GM19193 (cell line): ENCODE measurements around the gene ANKRD22.

Experiments
- POLR2A ChIP-seq: IDR thresholded peaks from 4 replicates; pipeline ENCODE4 v1.6.1; 2011; ENCODE audit not compliant: insufficient read depth, insufficient read length; ENCODE audit errors: extremely low read depth

ANKRD22 gene

DNA sequence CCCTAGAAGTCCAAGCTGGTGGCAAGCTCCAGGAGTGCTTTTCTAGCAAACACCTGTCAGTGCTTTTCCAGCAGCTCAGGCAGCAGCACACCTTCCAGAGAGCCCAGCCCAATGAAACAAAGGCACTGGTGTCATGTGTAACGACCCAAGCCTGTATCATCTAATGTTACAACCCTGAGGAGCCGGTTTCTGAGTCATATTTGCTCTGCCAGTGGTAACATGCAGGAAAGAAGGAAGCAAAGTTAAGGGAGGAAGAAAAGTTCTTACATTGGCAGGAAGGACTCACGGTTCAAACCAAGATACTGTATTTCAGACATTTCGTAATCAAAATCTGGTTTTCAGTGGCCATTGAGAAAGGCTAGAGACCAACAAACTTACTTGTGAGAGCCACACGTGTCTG lies at the start of gene ANKRD22:
ANKRD22 (minus strand) TSS at position 139 of the 400 bp plus-strand sequence. CDS start 237 bp downstream, outside the sequence.
- TF ChIP-seq POLR2A = no peak

GRCh38 chr10:88899886-88900285 lies 48.2 kb upstream of the ANKRD22 start:
- no peak for TF ChIP-seq POLR2A

DNA sequence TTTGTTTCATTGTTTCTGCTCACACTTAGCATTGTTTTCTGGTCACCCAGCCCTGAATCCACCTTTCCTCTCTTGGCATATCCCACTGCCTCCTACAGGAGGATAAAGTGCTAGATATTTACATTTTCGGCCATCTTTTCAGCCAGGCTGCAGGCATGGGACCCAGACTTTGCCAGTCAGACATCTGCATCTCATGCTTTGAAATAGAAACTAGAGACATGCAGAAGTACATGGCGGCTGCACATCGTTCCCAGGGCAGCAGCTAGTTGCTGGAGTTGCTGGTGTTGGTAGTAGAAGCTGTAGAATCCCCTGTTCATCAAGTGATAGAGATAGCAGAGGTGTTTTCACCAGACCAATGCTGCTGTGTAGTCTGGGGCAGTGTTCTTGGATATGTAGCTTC lies 47.1 kb upstream of the ANKRD22 start:
- TF ChIP-seq POLR2A = no peak

DNA sequence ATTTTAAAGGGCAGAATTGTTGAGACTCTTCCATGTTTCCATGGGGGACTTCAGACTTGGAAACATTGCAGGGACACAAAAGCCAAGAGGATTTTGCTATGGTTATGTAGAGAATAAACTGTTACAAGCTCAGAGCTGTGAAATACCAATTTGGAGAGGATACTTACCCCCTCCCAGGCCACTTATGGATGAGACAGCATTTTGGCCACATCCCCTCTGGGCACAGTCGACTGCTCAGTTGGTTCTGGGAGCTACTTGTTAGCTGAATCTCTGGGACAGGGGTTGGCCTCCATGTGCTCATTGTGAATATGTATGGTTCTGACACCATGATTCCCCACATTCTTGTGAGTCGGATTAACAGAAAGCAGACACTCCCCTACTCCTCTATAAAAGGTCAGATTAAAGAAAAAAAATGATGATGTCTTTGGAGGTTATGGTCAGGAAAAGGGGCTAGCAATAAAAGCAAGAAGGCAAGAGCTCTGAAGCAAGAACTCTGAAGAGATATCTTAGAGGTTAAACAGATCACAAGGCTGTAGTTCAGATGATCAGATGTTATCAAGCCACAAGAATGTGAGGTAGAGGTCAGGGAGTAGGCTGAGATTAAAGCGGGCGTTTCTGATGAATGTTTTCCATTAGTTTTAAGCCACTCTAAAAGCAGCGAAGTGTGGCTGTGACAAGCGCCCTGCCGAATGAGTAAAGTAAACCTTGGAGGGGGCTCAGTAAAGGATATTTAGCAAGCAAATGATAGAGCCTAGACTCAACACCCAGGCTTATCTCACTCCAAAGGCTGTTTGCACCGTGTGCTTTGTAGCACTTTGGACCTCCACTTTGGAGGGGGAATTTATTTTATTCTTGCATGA lies 45.6 kb upstream of the ANKRD22 start:
- TF ChIP-seq POLR2A = no peak

GRCh38 chr10:88896372-88896993 lies 44.8 kb upstream of the ANKRD22 start:
- no peak for TF ChIP-seq POLR2A

GRCh38 chr10:88895250-88895649 lies 43.6 kb upstream of the ANKRD22 start:
- no peak for TF ChIP-seq POLR2A

DNA sequence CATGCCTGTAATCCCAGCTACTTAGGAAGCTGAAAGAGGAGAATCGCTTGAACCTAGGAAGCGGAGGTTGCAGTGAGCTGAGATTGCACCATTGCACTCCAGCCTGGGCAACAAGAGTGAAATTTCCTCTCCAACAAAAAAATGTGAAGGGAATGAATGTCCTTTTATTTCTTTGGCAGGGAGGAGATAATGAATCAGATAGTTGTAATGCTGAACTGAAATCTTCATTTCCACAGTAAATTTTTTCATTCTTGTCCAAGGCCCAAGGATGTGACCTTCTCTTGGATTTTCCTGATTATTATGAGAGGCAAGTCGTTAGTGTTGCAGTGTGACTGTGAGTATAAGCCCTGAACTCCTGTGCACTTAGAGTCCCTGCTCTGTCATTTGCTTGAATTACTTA lies 42.0 kb upstream of the ANKRD22 start:
- no peak for TF ChIP-seq POLR2A

- no peak for TF ChIP-seq POLR2A
Observed at GRCh38 chr10:88892222-88892967, 40.8 kb upstream of the ANKRD22 start.

DNA sequence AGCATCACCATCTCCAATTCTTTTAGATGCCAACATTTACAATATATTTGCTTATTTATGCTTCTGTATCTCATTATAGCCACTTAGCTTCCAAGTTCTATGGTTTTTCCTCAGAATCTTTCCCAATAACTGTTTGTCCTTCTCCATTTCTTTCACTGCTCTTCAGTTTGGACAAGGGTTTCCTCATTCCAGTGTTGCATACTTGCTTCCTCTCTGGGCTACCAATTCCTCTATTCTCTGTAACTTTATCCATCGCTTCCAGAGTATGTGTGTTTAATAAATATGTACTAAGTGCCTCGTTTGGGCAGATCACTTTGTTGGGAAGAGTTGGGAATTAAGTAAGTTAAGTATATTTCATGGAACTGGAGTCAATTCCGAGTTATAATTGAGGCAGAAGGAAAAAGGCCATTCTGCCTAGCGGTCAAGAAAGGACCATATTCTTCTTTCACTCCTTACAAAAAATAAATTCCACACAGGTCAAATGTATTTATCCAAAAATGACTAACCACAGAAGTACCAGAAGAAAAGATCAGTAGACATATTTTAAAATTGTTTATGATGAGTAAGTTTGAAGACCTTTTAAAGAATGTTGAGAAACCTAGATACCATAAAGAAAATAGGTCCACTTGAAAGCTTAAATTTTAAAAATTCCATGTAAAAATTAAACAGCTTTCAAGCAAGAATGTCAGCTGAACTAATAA lies 39.2 kb upstream of the ANKRD22 start:
- TF ChIP-seq POLR2A = no peak

DNA sequence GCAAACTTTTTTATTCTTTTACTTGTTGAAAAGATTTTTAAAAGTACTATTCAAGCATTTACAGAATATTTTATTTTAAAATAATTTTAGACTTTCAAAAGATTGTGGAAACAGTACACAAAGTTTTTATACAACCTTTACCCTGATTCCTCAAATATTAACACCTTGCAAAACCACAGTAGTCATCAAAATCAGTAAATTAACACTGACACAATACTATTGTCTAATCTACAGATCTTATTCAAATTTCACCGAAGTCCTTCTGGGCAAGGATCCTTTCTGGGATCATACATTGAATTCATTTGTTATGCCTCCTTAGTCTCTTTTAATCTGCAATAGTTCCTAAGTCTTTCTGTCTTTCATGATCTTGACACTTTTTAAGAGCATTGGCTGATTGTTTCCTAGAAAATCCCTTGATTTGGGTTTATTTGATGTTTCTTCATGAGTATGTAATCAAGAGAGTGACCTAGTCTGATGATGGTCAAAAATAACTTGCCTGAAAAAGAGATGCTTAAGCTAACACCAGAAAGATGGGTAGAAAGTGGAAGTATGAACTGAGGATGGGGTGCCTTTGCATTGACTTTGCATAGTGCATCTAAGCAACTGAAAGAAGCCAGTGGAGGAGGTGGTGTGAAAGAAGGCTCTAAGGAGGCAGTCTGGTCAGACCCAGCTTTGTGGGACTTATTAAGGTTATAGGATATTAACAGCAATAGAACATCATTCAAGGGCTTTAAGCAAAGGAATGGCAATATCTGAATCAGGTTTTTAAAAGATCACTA lies 38.1 kb upstream of the ANKRD22 start:
- TF ChIP-seq POLR2A = no peak

DNA sequence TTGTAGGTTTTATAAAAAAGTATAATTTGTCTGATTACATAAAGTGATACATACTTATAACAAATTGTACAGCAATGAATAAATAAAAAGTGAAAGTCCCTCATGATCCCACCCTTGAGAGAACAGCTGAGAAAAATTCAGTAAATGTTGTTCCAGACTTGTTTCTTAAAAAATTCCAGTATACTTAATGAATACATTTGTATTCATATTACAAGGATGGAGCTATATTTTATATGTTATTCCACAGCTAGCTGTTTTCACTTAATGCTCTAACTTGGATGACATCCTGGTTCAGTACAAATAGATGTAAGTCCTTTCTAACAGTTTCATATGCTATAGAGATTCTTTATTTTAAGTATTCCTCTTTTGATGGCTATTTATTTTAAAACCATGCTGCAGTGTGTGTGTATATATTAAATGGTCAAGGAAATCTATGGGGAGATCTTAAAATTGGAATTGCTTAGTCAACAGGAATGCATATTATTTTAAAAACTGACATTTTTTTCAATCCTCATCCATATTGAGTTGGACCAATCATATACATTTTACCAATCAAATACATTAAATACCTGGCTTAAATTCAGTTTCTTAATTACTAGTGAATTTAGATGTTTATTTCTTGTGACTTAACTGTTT lies 37.3 kb upstream of the ANKRD22 start:
- TF ChIP-seq POLR2A = no peak

GRCh38 chr10:88886557-88886956 lies 34.9 kb upstream of the ANKRD22 start:
- peak; percentile 27 for TF ChIP-seq POLR2A

DNA sequence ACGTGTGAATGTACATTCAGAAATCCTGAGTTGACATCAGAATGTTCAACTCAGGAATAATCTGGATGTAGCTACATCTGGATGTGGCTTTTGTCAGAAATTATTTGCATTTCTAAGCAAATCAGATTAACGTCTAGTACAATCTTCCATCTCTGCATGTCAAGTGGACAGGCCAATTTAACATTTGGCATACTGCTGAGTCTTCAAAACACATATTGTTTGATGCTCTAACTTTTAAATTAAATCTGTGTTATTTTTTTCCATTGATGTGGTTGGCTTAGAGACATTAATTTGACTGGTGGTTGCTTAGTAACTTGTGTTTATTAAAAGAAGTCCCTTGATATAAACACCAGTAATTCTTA lies 31.8 kb upstream of the ANKRD22 start:
- TF ChIP-seq POLR2A = no peak

DNA sequence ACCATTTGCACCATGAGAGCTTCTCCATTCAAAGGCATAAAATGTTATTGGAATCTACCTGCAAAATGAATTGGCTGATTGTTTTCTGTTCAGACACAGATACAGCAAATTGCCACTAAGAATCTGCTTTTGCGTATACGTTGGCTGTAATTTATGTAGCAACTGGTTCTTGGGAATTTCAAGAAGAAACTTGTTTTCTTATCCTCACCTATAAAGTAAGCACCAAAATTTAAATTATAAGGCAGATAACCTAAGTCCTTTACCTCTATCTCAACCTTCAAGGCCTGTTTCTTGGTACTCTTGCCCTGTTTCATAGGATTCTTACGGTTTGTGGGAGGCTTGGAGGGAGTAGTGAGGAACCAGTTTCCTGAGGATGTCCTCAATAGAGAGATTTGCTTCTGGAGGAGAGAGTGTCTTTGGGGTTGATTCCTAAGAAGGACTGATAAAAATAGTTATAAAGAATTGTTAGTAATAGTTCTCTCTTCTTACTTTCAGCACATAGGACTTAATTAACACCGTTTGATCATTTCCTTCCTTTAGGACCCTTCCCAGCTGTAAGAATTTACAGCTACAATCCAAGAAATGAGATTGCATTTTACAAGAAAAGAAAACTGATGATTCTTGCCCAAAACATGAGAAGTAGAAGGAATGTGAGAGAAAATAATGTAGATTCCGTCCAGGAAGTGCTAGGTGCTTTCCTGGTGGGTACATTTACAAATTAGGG lies 30.4 kb upstream of the ANKRD22 start:
- TF ChIP-seq POLR2A = no peak

DNA sequence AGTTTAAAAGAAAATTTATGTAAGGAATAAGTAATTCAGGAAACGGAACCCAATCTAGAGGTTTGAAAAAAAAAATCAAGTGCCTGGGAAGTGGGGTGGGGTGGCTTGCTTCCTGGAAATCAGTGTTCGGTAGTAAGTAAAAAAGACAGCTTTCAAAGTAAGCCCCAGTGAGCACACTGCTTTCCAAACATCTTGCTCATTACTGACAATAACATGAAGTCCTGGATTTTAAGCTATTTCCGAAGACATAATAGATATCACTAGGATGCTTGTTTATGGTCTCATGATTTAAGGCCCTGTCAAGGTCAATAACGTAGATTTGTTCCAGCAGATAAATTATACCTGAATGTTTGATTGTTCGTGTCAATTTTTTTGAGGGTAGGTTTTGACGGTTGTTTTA lies 29.7 kb upstream of the ANKRD22 start:
- no peak for TF ChIP-seq POLR2A
